Measurements from ENCODE around the gene OTOR.
A peak's percentile ranks its signal among the peaks of the same experiment; 100 is the strongest.

Gene OTOR

GRCh38 chr20:16748308-16748900, at the start of gene OTOR:
TSS of gene OTOR (plus strand) at chr20:16748358. CDS start at chr20:16748402, 44 bp downstream.
- no peak for DNase-seq

- no peak for DNase-seq
These were observed 48.9 kb upstream of the OTOR start for GRCh38 chr20:16699293-16699692.

- no peak for DNase-seq
These were observed 46.9 kb upstream of the OTOR start for GRCh38 chr20:16701296-16701695.

- DNase-seq = no peak
These were observed 44.6 kb upstream of the OTOR start for GRCh38 chr20:16703570-16703969.

- DNase-seq = no peak
These were observed 40.5 kb upstream of the OTOR start for GRCh38 chr20:16707674-16708073.

GRCh38 chr20:16708602-16709001, 39.6 kb upstream of the OTOR start:
- DNase-seq = no peak

- no peak for DNase-seq
These were observed 39.1 kb upstream of the OTOR start for GRCh38 chr20:16709017-16709416.

- no peak for DNase-seq
These were observed 37.4 kb upstream of the OTOR start for GRCh38 chr20:16710781-16711180.

GRCh38 chr20:16711661-16712258, 36.4 kb upstream of the OTOR start:
- DNase-seq = no peak

GRCh38 chr20:16712511-16712947, 35.6 kb upstream of the OTOR start:
- DNase-seq = no peak

GRCh38 chr20:16713066-16713465, 35.1 kb upstream of the OTOR start:
- DNase-seq = no peak

GRCh38 chr20:16714242-16714641, 33.9 kb upstream of the OTOR start:
- no peak for DNase-seq

- DNase-seq = no peak
These were observed 33.4 kb upstream of the OTOR start for GRCh38 chr20:16714751-16715150.

GRCh38 chr20:16719421-16719820, 28.7 kb upstream of the OTOR start:
- no peak for DNase-seq

GRCh38 chr20:16729080-16729479, 19.1 kb upstream of the OTOR start:
- no peak for DNase-seq

GRCh38 chr20:16729565-16730460, 18.3 kb upstream of the OTOR start, which contains the start of gene SNRPB2:
TSS of gene SNRPB2 (plus strand) at chr20:16730026. CDS start at chr20:16731703, 1,677 bp downstream.
- peak; percentile 28 for DNase-seq

- DNase-seq = no peak
These were observed 15.5 kb upstream of the OTOR start for GRCh38 chr20:16732506-16733152.

GRCh38 chr20:16740365-16741072, 7.6 kb upstream of the OTOR start:
- no peak for DNase-seq

GRCh38 chr20:16744178-16744807, 3.9 kb upstream of the OTOR start:
- DNase-seq = no peak

GRCh38 chr20:16745204-16745603, 3.0 kb upstream of the OTOR start:
- no peak for DNase-seq

- no peak for DNase-seq
These were observed 807 bp upstream of the OTOR start for GRCh38 chr20:16747291-16747811.

GRCh38 chr20:16749573-16749972, 1.4 kb downstream of the OTOR start:
- DNase-seq = no peak

Data from NCI-H1048 (cell line).